ENCODE data around the gene CTDNEP1. TPM values are rescaled to one million over a fixed set of nuclear protein-coding genes. Genes with fewer than 3 reads are reported as not detected.

The CTDNEP1 gene
- total RNA-seq, 2 experiments from 2014 or later: 147 to 152 TPM

GRCh38 chr17:7263801-7264078 is 12.2 kb upstream of the CTDNEP1 start:
- Mint-ChIP-seq H3K9me3 (no peaks in the 10 kb centered on the region), H3K27ac (no peak overlapping the region), H3K4me3 (no peak overlapping the region), H3K36me3 (ENCODE audit: low read depth) (peaks cover 6% of the 10 kb centered on the region), H3K4me1 (ENCODE audit: low read depth) (peaks cover 25% of the 10 kb centered on the region), H3K27me3 (ENCODE audit: low read depth) (peaks cover 21% of the 10 kb centered on the region)
- no peak for DNase-seq
- CTCF ChIA-PET: interaction anchor here (0.6 to 0.9 kb wide), 2 partner anchors 9 to 16 kb away, joined by 3 to 5 read pairs; no protein-coding TSS in a partner anchor
- intact Hi-C loops (cut with micrococcal nuclease): no loop called here

- Mint-ChIP-seq H3K4me1 (ENCODE audit: low read depth) (peaks cover 25% of the 10 kb centered on the region), H3K36me3 (ENCODE audit: low read depth) (peaks cover 6% of the 10 kb centered on the region), H3K4me3 (peak overlapping the region; percentile 55), H3K9me3 (no peaks in the 10 kb centered on the region), H3K27me3 (ENCODE audit: low read depth) (peaks cover 21% of the 10 kb centered on the region), H3K27ac (no peak overlapping the region)
- DNase-seq: peak; percentile 37
- intact Hi-C loops (cut with micrococcal nuclease): no loop called here
- CTCF ChIA-PET: interaction anchor here (0.6 to 0.9 kb wide), 2 partner anchors 8 to 17 kb away, joined by 3 to 5 read pairs; no protein-coding TSS in a partner anchor
Measured at GRCh38 chr17:7262935-7263800, 11.6 kb upstream of the CTDNEP1 start.

GRCh38 chr17:7262192-7262934 is 10.8 kb upstream of the CTDNEP1 start, which contains the start of gene CLDN7:
Gene CLDN7, minus strand, starts transcription at chr17:7262478. Its CDS starts 435 bp downstream, at chr17:7262043.
- Mint-ChIP-seq H3K27me3 (ENCODE audit: low read depth) (peaks cover 21% of the 10 kb centered on the region), H3K27ac (no peak within 1 kb of the TSS), H3K4me1 (ENCODE audit: low read depth) (peaks cover 25% of the 10 kb centered on the region), H3K4me3 (peak within 1 kb of the TSS; percentile 56), H3K9me3 (no peaks in the 10 kb centered on the region), H3K36me3 (ENCODE audit: low read depth) (peaks cover 8% of the 10 kb centered on the region)
- CTCF ChIA-PET: no interaction called here
- intact Hi-C loops (cut with micrococcal nuclease): no loop called here
- DNase-seq: no peak

GRCh38 chr17:7261379-7262191 is 10.1 kb upstream of the CTDNEP1 start:
- peak; percentile 27 for DNase-seq
- H3K36me3 Mint-ChIP-seq (ENCODE audit: low read depth): peaks cover 13% of the 10 kb centered on the region
- intact Hi-C loops (cut with micrococcal nuclease): no loop called here
- H3K4me3 Mint-ChIP-seq: peak overlapping the region; percentile 56
- H3K27me3 Mint-ChIP-seq (ENCODE audit: low read depth): peaks cover 21% of the 10 kb centered on the region
- no peak overlapping the region for H3K27ac Mint-ChIP-seq
- H3K9me3 Mint-ChIP-seq: no peaks in the 10 kb centered on the region
- CTCF ChIA-PET: no interaction called here
- H3K4me1 Mint-ChIP-seq (ENCODE audit: low read depth): peaks cover 25% of the 10 kb centered on the region

- H3K9me3 Mint-ChIP-seq: no peaks in the 10 kb centered on the region
- intact Hi-C loops (cut with micrococcal nuclease): no loop called here
- peaks cover 21% of the 10 kb centered on the region for H3K27me3 Mint-ChIP-seq (ENCODE audit: low read depth)
- DNase-seq: no peak
- H3K4me3 Mint-ChIP-seq: peak overlapping the region; percentile 45
- peaks cover 18% of the 10 kb centered on the region for H3K36me3 Mint-ChIP-seq (ENCODE audit: low read depth)
- CTCF ChIA-PET: no interaction called here
- peaks cover 25% of the 10 kb centered on the region for H3K4me1 Mint-ChIP-seq (ENCODE audit: low read depth)
- H3K27ac Mint-ChIP-seq: no peak overlapping the region
Measured at GRCh38 chr17:7260651-7261378, 9.3 kb upstream of the CTDNEP1 start.

GRCh38 chr17:7260151-7260550 is 8.6 kb upstream of the CTDNEP1 start:
- intact Hi-C loops (cut with micrococcal nuclease): no loop called here
- Mint-ChIP-seq H3K27ac (no peak overlapping the region), H3K27me3 (ENCODE audit: low read depth) (peaks cover 21% of the 10 kb centered on the region), H3K4me1 (ENCODE audit: low read depth) (peaks cover 25% of the 10 kb centered on the region), H3K4me3 (no peak overlapping the region), H3K36me3 (ENCODE audit: low read depth) (peaks cover 20% of the 10 kb centered on the region), H3K9me3 (no peaks in the 10 kb centered on the region)
- no peak for DNase-seq
- CTCF ChIA-PET: interaction anchor here (0.7 kb wide), 1 partner anchor 37 kb away, joined by 4 read pairs; no protein-coding TSS in a partner anchor

- Mint-ChIP-seq H3K27me3 (ENCODE audit: low read depth) (peaks cover 21% of the 10 kb centered on the region), H3K27ac (peak overlapping the region; percentile 8), H3K4me3 (no peak overlapping the region), H3K9me3 (no peaks in the 10 kb centered on the region), H3K36me3 (ENCODE audit: low read depth) (peaks cover 24% of the 10 kb centered on the region), H3K4me1 (ENCODE audit: low read depth) (peaks cover 25% of the 10 kb centered on the region)
- intact Hi-C loops (cut with micrococcal nuclease): no loop called here
- no peak for DNase-seq
- CTCF ChIA-PET: interaction anchor here (0.7 kb wide), 1 partner anchor 38 kb away, joined by 4 read pairs; no protein-coding TSS in a partner anchor
Measured at GRCh38 chr17:7259555-7259889, 8.0 kb upstream of the CTDNEP1 start.

- intact Hi-C loops (cut with micrococcal nuclease): no loop called here
- CTCF ChIA-PET: interaction anchor here (0.7 kb wide), 1 partner anchor 38 kb away, joined by 4 read pairs; no protein-coding TSS in a partner anchor
- no peak overlapping the region for H3K4me3 Mint-ChIP-seq
- peaks cover 19% of the 10 kb centered on the region for H3K27me3 Mint-ChIP-seq (ENCODE audit: low read depth)
- peaks cover 28% of the 10 kb centered on the region for H3K36me3 Mint-ChIP-seq (ENCODE audit: low read depth)
- H3K4me1 Mint-ChIP-seq (ENCODE audit: low read depth): peaks cover 26% of the 10 kb centered on the region
- DNase-seq: no peak
- peak overlapping the region; percentile 8 for H3K27ac Mint-ChIP-seq
- no peaks in the 10 kb centered on the region for H3K9me3 Mint-ChIP-seq
Measured at GRCh38 chr17:7258731-7259554, 7.4 kb upstream of the CTDNEP1 start.

GRCh38 chr17:7256766-7257456 is 5.4 kb upstream of the CTDNEP1 start:
- H3K36me3 Mint-ChIP-seq (ENCODE audit: low read depth): peaks cover 29% of the 10 kb centered on the region
- intact Hi-C loops (cut with micrococcal nuclease): no loop called here
- CTCF ChIA-PET: interaction anchor here (0.6 to 0.9 kb wide), 4 partner anchors 11 to 844 kb away, joined by 3 to 4 read pairs (median 4); partner anchors contain the start of gene TNFSF12
- H3K27me3 Mint-ChIP-seq (ENCODE audit: low read depth): peaks cover 2% of the 10 kb centered on the region
- H3K4me1 Mint-ChIP-seq (ENCODE audit: low read depth): peaks cover 20% of the 10 kb centered on the region
- no peak for DNase-seq
- H3K9me3 Mint-ChIP-seq: no peaks in the 10 kb centered on the region
- H3K27ac Mint-ChIP-seq: no peak overlapping the region
- H3K4me3 Mint-ChIP-seq: no peak overlapping the region

- intact Hi-C loops (cut with micrococcal nuclease): loop anchor here (5.0 kb wide), 2 partner anchors 433 to 588 kb away; partner anchors contain the start of genes TP53 and WRAP53
- peaks cover 29% of the 10 kb centered on the region for H3K36me3 Mint-ChIP-seq (ENCODE audit: low read depth)
- DNase-seq: no peak
Measured at GRCh38 chr17:7254511-7254910, 3.0 kb upstream of the CTDNEP1 start.

More at GRCh38 chr17:7254511-7254910, 3.0 kb upstream of the CTDNEP1 start:
- no peaks in the 10 kb centered on the region for H3K9me3 Mint-ChIP-seq
- H3K4me1 Mint-ChIP-seq (ENCODE audit: low read depth): peaks cover 27% of the 10 kb centered on the region
- H3K27me3 Mint-ChIP-seq (ENCODE audit: low read depth): no peaks in the 10 kb centered on the region
- no peak overlapping the region for H3K27ac Mint-ChIP-seq
- CTCF ChIA-PET: no interaction called here
- H3K4me3 Mint-ChIP-seq: no peak overlapping the region
